Activated CD8-positive, alpha-beta memory T cell treated with anti-CD3 and anti-CD28 coated beads for 4 hours (primary cell): Measurements from ENCODE around the gene SUPT3H.
"Not testable (repeated sequence)": the region's sequence is repeated elsewhere in the genome, so short reads cannot be mapped to it uniquely, and the experiment has no call there.

ENCODE experiments used
- DNase-seq, 2 donors: peaks; one replicate each; pipeline ENCODE4 v3.0.0-alpha.2; 2020; ENCODE audit warnings: low read depth in 2 of 2

SUPT3H gene

DNA sequence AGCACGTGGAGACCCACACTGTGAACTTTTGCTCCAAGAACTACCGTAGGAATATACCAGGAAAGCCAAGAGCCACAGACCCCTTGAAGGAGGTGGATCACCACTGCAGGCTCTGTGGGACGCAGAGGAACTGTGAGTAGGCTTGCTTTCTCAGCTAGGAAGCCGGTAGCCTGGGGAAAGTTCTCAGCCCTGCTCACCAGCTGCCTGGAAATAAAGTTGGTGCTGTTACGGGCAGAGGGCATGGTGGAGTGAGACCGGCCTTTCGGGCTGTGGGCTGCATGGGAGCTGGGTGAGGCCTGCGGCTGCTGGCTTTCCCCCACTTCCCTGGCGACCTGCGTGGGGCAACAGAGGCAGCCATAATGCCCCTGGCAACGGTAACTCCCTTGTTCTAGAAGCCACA is 422.6 kb downstream of the SUPT3H start:
- DNase-seq: no peak

DNA sequence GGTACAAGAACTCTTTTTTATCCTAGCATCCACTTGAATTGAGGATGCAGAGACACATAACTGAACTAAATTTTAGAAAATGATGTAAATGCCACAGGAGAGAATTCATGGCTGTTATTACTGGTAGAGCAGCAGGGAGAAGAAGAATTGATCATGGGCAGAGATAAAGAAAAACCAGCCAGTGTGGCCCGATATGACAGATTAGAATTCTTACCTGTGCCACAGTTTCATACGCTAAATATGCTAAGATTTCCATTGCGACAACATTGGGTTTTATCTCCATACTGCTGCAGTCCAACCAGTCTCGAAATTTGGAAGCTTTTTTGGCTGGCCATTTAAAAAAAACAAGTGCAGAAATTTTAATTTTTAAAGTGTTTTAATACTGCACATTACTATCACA is 423.5 kb downstream of the SUPT3H start:
- DNase-seq: no peak

DNA sequence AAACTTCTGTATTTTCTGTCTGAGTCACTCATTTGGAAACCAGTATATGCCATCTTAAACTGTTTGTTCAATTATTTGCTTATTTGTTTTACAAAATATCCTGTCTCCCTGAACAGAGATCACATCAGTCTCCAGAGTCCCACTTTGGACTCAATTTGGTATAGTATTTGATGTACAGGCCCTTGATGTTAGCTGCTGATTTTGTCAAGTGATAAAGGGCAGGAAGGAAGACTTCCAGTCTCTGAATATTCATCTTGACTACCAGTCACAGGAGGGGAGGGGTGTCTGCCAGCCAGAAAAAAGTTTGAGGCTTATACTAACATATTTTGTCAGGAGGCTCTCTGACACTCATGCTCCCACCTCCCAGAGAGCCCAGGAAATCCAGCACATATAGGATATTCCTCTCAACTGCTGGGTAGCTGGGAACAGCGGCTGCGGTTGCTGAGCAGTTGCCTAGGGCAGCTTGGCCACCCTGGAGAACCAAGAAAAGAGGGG is 426.4 kb downstream of the SUPT3H start:
- DNase-seq: no peak

DNA sequence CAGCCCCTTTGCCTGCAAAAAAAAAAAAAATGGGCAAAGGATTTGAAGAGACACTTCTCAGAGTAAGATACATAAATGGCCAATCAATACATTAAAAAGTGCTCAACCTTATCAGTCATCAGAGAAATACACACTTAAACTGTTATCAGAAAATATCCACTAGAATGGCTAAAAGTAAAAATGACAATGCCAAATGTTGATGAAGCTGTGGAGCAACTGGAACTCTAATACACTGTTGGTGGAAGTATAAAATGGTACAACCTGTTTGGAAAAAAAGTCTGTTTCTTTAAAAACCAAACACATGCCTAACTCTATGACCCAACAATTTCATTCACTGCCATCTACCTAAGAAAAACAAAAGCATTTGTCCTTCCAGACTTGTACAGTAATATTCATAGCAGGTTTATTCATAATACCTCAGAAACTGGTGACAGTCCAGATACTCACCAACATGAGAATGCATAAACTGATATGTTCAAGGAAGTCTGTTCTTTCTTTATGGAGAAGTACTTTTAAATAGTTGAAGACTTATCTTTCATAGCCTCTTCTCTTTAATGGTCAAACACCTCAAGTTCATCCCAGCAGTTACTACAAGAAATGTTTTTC is 428.0 kb downstream of the SUPT3H start:
- DNase-seq: no peak

DNA sequence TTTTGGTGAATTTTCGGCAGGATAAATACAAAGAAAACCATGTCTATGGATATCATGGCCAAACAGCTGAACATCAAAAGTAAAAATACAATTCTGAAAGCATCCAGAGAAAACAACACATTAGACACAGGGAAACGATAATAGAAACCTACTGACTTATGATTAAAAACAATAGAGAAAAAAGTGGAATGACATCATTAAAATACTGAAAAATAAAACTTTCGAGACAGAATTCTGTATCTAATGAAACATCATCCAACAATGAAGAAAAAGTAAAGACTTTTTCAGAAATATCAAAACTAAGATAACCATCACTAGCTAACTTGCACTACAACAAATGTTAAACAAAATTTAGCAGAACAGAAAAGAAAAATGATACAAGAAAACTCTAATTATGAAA is 434.2 kb downstream of the SUPT3H start:
- no peak for DNase-seq

DNA sequence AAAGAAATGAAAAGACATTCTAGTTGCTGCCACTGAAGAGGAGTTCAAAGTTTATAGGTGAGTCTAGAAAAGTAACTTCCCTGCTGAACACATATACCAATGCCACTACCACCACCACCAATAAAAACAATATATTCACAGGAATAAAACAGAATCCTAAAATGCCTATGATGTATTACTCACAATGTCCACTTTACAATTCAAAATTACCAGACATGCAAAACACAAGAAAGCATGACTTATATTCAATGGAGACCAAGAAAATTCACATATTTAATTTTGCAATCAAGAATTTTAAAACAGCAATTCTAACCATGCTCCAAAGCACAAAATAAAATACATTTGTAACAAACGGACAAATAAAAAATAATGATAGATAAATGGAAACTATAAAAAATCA is 434.9 kb downstream of the SUPT3H start:
- no peak for DNase-seq

DNA sequence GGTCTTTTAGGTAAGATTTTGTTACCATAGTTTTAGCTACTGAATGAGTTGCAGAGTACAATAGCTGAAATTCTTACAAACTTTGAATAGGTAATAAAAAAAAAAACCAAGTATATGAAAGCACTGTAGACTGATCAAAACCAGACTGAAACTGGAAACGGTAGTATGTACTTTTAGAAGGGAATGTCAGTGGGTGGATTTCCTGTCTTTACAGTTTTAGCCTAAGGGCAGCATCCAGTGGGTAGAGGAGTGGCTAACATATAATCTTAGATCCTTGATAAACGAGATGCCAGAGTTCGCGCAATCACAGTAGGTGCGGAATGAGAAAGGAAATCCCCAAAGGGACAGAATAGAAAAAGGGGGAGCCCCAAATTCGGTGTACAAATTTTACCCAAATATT is 435.5 kb downstream of the SUPT3H start:
- no peak for DNase-seq

DNA sequence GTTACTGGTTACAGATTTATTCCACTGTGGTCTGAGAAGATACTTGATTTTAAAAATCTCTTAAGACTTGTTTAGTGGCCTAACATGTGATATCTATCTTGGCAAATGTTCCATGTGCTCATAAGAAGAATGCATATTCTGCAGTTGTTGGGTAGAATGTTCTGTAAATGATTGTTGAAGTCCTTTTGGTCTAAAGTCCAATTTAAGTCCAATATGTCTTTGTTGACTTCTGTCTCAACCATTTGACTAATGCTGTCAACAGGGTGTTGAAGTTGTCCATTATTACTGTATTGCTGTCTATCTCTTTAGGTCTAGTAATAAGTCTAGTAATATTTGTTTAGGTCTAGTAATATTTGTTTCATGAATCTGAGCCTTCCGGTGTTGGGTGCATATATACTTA is 437.4 kb downstream of the SUPT3H start:
- DNase-seq: no peak

DNA sequence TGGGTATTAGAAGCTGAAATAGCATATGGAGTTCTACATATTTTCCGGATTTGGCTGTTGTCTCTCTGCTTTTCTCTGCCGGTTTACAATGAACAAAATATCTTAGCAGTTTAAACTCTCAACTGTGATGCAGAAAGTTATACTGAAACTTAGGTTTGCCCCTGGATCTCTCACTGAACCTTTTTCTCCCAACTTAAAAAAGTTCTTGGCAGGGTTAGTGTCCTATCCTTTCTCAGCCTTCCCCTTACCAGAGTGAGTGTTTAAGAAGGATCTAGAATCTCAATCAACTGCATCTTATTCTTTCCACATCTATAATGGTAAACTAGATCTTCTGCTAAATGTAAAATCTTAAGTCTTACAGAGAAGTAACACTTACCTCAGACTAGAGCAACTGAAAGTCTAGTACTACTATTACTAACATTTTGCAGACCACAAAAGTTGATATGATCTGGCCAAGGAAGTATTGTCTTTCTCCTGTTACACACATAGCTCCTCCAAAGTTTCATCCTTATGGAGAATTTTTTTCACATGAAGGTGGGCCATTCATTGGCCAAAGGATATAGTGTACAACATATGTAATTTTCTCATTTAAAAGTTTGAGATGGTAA is 441.9 kb downstream of the SUPT3H start:
- no peak for DNase-seq

DNA sequence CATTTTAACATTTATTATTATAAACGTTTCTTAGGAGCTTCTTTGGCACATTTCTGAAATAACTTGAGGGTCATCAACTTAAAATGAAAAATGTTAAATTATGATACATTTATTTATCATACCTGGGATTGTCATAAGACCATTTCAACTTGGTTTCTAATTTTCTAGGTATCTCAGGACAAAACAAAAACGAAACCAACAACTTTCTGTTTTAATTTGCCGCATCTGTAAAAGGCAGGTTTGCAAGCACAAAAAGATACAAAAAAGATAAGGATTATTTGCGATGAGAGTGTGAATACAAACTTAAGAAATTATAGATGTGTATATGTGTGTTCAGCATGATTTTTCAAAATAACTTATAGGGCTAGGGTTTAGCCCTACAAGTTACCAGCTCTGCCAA is 444.6 kb downstream of the SUPT3H start:
- no peak for DNase-seq

DNA sequence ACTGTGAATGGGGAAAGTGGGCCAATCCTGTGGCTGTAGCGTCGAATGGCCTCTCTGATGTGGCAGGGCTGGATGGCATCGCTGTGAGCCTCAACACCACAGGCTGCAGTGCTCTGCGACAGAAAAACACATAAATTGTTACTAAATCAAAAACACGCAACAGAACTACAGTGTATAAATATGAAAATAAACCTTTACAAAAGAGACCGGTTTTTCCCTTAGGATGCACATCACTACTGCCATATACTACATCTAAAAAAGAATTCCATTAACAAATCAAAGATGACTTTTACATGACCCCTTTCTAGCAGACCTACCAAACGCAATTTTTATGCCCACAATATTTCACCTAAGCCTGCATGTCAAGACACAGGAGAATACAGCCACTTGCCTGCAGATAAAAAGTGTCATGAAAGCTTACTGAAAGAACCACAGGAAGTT is 445.1 kb downstream of the SUPT3H start:
- peak in 1 of 2 donors; percentile 5 for DNase-seq

DNA sequence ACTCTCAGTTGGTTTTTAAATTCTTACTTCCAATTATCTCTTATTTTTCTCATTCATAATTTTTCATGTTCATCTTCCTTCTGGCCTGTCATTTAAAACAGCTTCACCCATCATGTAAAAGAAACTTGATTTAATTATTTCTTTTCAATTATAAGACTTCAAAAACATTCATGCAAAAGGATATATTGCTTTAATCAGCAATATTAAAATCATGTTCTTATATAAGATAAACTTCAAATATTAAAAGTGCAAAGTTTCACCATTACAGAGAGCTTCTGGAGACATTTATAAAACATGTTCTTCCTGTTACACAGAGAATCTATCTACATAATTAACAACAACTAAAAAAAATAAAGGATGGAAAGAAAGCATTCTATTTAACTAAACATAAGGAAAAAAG is 446.3 kb downstream of the SUPT3H start:
- no peak for DNase-seq

DNA sequence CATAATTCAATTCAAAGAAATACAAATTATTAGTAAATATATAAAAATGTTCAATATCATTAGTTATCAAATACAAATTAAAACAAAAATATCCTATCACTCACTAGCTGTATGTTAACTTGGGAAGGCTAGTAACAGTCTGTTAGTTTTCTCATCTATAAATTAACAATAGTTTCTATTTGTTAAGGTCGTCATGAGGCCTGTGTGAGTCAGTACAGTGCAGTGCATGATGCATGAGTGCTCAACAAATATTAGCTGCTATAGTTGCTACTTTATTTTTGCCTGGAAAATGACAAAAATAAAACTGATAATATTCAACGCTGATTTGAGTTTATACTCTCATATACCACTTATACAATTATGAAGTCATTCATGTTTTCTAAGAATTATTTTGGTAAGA is 451.2 kb downstream of the SUPT3H start:
- no peak for DNase-seq

DNA sequence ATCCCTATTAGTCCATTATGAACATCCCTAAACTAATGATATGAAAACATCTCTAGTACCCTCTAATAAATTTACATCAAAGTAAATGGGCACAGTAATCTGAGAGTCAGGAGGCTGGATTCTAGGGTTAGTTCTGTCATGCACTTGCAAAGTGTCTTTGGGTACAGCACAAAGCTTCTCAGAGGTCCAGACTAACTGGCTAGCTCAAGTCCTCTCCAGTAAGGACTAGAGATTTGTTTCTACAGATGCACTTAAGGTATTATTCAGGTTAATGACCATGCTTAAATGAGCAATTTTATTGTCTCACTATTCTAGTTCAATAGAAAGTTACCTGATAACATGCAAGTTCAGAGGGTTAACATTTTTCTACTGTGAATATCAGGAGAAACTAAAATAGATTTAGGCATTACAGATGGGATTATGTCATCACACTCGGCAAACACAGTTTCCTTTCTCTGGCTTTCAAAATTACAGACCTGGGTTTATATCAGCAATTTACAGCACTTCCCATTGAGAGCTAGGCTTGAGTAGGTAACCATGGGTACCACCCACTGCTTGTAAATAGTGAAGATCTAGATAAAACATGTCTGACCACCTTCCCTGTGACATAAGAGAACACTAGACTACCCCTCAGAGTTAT is 452.5 kb downstream of the SUPT3H start:
- DNase-seq: no peak

DNA sequence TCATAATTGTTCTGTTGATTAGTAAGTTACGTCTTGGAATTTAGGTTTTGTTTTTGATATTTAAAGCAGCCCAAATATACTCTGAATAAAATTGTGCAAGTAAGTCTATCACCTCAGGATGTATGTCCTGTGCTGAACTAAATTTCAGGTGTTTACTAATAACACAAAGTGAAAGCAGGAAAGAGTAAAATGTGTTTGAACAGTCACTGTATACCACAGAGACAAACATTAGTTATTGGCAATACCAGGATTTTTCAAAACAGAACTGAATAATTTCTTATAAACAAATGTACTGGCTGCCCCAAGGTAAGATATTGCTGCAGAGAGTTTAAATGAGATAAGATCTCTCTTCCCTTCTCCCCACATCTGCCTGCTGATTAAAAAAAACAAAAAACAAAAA is 454.3 kb downstream of the SUPT3H start:
- DNase-seq: no peak

DNA sequence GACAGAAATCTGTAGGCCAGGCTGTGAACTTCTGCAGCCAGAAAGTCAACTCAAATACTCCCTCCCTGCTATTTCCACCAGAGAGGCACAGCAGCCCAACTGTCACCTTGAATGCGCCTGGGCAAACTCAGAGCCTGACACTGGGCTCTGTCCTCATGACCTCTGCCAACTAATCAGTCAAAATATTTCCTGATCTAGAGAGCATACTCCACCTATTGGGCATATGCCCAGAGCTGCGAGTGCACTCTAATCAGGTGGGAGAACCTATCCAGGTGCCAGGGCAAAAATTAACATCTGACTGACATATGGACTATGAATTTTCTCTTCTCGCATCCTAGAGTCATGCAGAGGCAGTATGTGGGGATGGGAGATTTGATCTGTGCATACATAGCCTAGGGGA is 455.9 kb downstream of the SUPT3H start:
- DNase-seq: no peak

DNA sequence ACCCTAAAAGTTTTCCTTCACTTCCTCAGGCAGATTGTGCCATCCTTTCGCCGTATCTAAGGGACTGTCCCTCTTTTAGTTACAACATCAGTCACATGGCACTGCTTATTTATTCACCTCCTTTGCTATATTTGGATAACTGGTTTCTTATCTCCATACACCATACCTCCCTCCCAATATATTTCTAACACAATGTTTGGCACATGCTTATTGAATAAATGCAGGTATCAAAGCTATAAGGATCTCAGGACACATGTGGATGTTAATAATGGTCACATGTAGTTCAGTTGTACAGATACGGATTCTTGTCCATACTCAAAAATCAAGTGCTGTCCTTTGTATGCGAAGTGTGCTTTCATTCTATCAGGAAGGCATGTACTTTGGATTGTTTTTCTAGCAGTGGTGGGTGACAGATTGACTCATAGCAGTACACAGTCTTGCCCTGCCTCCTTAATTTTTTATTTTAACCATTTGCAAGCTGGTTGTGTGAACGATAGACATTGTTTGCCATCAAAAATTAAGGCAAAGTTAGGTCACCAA is 456.7 kb downstream of the SUPT3H start:
- DNase-seq: no peak

DNA sequence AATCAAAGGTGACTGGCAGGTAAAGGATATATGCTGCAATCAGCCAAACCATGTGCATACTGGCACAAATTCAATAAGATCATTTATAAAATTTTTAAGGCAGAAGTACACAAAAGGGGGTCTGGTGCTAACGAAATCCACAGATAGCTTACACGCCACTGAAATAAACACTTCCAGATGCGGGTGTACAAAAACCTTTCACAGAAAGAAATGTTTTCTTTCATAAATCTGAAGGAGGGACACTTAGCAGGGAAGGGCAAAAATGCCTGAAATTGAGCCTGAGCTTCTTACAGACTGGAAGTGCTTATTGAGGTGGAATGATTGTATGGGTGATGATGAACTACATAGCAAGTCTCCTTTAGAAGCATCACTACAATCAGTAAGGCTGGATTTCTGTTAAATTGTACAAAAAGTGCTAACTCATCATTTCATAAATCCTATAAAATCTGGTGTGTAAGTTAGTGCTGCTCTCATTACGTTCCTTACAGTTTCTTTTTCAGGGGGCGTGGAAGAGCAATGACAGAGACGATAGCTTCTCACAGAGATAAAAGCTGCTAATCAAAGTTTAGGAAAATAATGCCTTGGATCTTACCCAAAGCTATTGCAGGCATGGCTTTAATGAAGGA is 458.9 kb downstream of the SUPT3H start:
- no peak for DNase-seq

DNA sequence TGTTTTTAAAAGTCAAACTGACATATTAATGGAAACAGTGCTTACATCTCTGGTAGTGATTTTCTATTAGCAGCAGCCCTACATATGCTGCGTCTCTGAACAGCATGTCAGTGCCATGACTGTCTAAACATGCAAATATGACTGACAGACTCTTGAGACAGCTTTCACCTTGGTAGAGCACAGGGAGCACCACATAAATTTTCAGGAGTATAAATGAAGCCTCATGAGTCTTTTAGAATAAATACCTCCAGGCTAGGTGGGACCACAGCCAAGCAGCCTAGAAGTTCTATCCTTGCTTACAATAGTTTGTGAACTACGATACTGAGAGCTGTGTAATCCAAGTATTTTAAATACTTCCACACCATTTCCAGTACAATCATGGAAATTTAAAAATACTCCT is 460.3 kb downstream of the SUPT3H start:
- DNase-seq: no peak

DNA sequence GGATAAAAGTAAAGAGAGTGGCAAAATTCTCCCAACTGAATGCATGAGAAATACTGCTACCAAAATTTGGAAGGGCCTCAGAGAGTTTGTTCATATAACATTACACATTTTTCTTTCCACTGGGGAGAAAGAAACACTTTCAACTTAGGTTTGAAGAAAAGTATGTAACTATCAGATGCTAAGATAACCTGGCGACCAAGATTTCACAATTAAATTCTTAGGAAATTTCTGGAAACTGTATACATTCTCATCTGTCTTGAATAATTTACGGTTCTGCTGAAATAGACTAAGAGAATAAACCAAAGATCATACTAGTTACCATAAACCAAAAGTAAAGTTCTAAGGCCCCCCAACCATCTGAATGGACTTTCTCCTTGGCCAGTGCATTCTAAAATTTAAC is 462.6 kb downstream of the SUPT3H start:
- no peak for DNase-seq

DNA sequence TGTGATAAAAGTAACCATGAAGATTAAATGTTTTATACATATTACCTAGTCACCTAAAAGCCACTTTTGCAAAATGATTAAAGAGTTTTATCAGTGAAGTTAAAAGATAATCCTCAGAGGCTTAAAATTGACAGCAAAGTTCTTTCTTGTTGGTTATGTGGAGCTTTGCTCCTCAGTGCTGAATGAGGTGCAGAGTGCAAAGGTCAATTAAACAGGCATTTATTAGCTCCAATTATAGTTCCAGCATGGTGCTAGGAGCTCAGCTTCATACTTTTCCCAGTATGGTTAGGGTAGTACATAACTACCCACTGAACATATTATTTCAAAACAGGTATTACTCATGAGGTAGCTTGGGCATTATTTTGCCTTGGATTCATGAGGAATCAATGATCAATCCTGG is 463.6 kb downstream of the SUPT3H start:
- DNase-seq: no peak

DNA sequence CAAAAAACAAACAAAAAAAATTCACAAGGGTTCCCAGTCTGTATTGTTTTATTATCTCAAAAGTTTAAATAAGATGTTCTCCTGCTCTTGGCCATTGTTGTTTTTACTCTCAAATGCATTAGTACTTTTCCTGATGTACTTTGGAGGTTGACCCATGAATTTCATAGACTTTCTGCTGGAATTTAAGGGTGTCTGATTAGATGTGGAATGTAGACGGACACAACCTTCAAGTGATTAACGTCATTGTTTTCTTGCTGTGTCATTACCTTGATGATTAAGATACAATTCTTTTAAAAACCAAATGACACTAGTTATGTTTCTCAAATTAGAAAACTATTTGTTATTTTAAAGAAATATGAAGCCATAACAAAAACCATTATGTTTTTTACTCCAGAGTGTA is 471.0 kb downstream of the SUPT3H start:
- DNase-seq: no peak

DNA sequence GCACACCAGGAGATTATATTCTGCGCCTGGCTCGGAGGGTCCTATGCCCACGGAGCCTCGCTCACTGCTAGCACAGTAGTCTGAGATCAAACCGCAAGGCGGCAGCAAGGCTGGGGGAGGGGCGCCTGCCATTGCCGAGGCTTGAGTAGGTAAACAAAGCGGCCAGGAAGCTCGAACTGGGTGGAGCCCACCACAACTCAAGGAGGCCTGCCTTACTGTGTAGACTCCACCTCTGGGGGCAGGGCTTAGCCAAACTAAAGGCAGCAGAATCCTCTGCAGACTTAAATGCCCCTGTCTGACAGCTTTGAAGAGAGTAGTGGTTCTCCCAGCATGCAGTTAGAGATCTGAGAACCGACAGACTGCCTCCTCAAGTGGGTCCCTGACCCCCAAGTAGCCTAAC is 477.4 kb downstream of the SUPT3H start:
- not testable (repeated sequence) for DNase-seq
